ENCODE data around the gene MED7. TPM values are rescaled to one million over a fixed set of nuclear protein-coding genes. Genes with fewer than 3 reads are reported as not detected.

The MED7 gene
- total and polyA plus RNA-seq, 2 of the 8 experiments (the other 6 are each of a cell fraction or from before 2014, with no cell fraction given) = 6.9 to 9.5 TPM

DNA sequence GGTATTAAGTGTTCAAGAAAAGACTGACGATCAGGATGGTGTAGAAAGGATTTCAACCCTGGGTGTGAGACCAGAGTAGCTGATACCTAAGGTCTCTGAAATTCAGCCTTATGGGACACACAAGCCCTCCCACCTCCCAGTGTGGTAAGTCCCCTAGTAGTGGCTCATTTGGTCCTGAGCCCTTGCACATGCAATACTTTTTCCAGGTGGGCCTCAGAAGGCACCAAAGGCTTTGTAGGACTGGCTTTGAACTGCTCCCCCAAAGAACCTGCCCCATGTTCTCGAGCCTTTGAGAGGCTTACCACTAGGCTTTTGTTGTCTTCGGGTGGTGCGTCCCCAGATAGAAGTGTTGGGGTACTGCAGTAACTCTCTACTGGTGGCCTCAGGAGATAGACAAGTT lies 22.6 kb upstream of the MED7 start:
- Histone ChIP-seq H2BK15ac (ENCODE audit: low read length) (no peak overlapping the region), H3K27me3 (replicated peaks in 1 of 4; ENCODE audit: control insufficient read depth in 3 of 4, extremely low read depth in 1 of 4, insufficient read depth in 3 of 4, low read length in 3 of 4) (no peaks in the 10 kb centered on the region), H3K27ac (ENCODE audit: low read depth, low read length) (no peak overlapping the region), H3K4ac (replicated peaks; ENCODE audit: insufficient read length, low read depth, low read length) (no peak overlapping the region), H3K79me2 (ENCODE audit: control insufficient read depth in 1 of 2, insufficient read depth in 2 of 2, low read length in 2 of 2) (no peaks in the 10 kb centered on the region), H3K79me1 (ENCODE audit: low read depth, low read length) (no peaks in the 10 kb centered on the region), H3K4me2 (ENCODE audit: insufficient read depth in 1 of 2, low read depth in 2 of 2, low read length in 2 of 2) (no peak overlapping the region), H4K20me1 (replicated peaks in 1 of 2; ENCODE audit: control insufficient read depth in 1 of 2, insufficient read depth in 2 of 2, low read length in 2 of 2) (no peaks in the 10 kb centered on the region), H2AFZ (ENCODE audit: low read length) (no peak overlapping the region), H3K9me3 (ENCODE audit: insufficient read depth in 2 of 2, low read depth in 1 of 2, low read length in 1 of 2) (no peaks in the 10 kb centered on the region), H3K23ac (ENCODE audit: insufficient read length) (no peak overlapping the region), H3K4me3 (ENCODE audit: extremely low read depth in 1 of 4, insufficient read depth in 2 of 4, low read depth in 3 of 4, low read length in 4 of 4) (no peak overlapping the region), H2AK5ac (ENCODE audit: low read depth, low read length) (no peak overlapping the region), H2BK12ac (ENCODE audit: low read depth, low read length) (no peak overlapping the region), H3K56ac (replicated peaks; ENCODE audit: insufficient read length, low read depth, low read length) (no peak overlapping the region), H3K23me2 (ENCODE audit: low read depth, low read length) (no peaks in the 10 kb centered on the region; the same call in 1 of the 2 replicates), H3K14ac (ENCODE audit: insufficient read length) (no peak overlapping the region), H3K36me3 (ENCODE audit: control insufficient read depth in 2 of 4, insufficient read depth in 4 of 4, low read length in 3 of 4) (no peaks in the 10 kb centered on the region), H4K5ac (ENCODE audit: insufficient read length, low read depth, low read length) (no peak overlapping the region), H3K9ac (replicated peaks in 1 of 4; ENCODE audit: extremely low read depth in 1 of 4, low read depth in 3 of 4, low read length in 3 of 4) (no peak overlapping the region), H2BK20ac (ENCODE audit: low read length) (no peak overlapping the region), H2BK120ac (replicated peaks; ENCODE audit: low read depth, low read length) (no peak overlapping the region), H4K8ac (ENCODE audit: extremely low read depth, insufficient read depth, low read length) (no peak overlapping the region), H4K91ac (replicated peaks; ENCODE audit: insufficient read length, low read length) (no peak overlapping the region), H3K18ac (ENCODE audit: extremely low read depth, low read length) (no peak overlapping the region), H3K4me1 (replicated peaks in 1 of 4; ENCODE audit: control insufficient read depth in 3 of 4, insufficient read depth in 4 of 4, low read length in 3 of 4) (no peaks in the 10 kb centered on the region), H2BK5ac (ENCODE audit: low read depth, low read length) (no peak overlapping the region)
- no peak for DNase-seq (ENCODE audit: low read depth in 1 of 2, low spot score in 2 of 2)
- ChIA-PET POLR2A (ENCODE audit: partially characterized antibody) (no interaction called here), CTCF (ENCODE audit: partially characterized antibody) (interaction anchor here (1.6 kb wide), 1 partner anchor 8 kb away, joined by 5 read pairs; no protein-coding TSS in a partner anchor)
- WGBS, 2 experiments (ENCODE audit: extremely low coverage in 1 of 2, insufficient coverage in 1 of 2, insufficient read length in 1 of 2, insufficient replicate concordance in 2 of 2, low coverage in 1 of 2, low lambda C conversion rate in 2 of 2, missing lambda C conversion rate in 1 of 2) = 92% methylated on average over 4 of the region's 4 CpGs; no CpG with 5 or more reads in 1 of the 2 experiments
- no peak for FAIRE-seq
- TF ChIP-seq CBX8 (IDR thresholded peaks at IDR 0.05; ENCODE audit: borderline replicate concordance, low read depth, low read length) (no peak), POLR2AphosphoS5 (IDR thresholded peaks at IDR 0.05; ENCODE audit: low read depth, low read length) (no peak), SP4 (IDR thresholded peaks at IDR 0.05; ENCODE audit: low read length) (no peak), TAF7 (optimal IDR thresholded peaks at IDR 0.05; ENCODE audit: borderline replicate concordance, low read depth, low read length) (no peak), SUZ12 (IDR thresholded peaks at IDR 0.05; ENCODE audit: low read length) (no peak), TEAD4 (IDR thresholded peaks at IDR 0.05; ENCODE audit: low read depth, low read length) (no peak), YY1 (IDR thresholded peaks at IDR 0.05; ENCODE audit: low read depth, low read length) (no peak), EP300 (IDR thresholded peaks at IDR 0.05; ENCODE audit: borderline replicate concordance in 1 of 2, low read depth in 2 of 2, low read length in 2 of 2) (no peak), TCF12 (IDR thresholded peaks at IDR 0.05; ENCODE audit: low read depth, low read length) (no peak), ASH2L (IDR thresholded peaks at IDR 0.05; ENCODE audit: low read length) (no peak), SAP30 (IDR thresholded peaks at IDR 0.05; ENCODE audit: insufficient read depth, insufficient replicate concordance, low read length) (no peak)
- TF ChIP-seq, protein P1, sequence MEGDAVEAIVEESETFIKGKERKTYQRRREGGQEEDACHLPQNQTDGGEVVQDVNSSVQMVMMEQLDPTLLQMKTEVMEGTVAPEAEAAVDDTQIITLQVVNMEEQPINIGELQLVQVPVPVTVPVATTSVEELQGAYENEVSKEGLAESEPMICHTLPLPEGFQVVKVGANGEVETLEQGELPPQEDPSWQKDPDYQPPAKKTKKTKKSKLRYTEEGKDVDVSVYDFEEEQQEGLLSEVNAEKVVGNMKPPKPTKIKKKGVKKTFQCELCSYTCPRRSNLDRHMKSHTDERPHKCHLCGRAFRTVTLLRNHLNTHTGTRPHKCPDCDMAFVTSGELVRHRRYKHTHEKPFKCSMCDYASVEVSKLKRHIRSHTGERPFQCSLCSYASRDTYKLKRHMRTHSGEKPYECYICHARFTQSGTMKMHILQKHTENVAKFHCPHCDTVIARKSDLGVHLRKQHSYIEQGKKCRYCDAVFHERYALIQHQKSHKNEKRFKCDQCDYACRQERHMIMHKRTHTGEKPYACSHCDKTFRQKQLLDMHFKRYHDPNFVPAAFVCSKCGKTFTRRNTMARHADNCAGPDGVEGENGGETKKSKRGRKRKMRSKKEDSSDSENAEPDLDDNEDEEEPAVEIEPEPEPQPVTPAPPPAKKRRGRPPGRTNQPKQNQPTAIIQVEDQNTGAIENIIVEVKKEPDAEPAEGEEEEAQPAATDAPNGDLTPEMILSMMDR (IDR thresholded peaks at IDR 0.05; ENCODE audit: control extremely low read depth in 1 of 3, insufficient read depth in 1 of 3, low read depth in 1 of 3, low read length in 3 of 3) = no peak
